GM12878 (cell line): ENCODE results near the gene CAMK2A. TPM values are rescaled to one million over a fixed set of nuclear protein-coding genes. Genes with fewer than 3 reads are reported as not detected.

Source experiments
- ATAC-seq: fragments of 200-7000 bp; cut with Tn5 transposase; 3 replicates; pipeline ENCODE4 v1.9.1; 2020; ENCODE audit warnings: mild to moderate bottlenecking, moderate library complexity
- BruUV-seq: library from RNA; stranded (reverse); fragments of 400-500 nt; replicated peaks from 2 replicates; lab custom pipeline; 2021; lab: Mats Ljungman, UMichigan
- CTCF ChIA-PET: fragments of 300-600 bp; sonication (Branson Sonifier 250); formaldehyde crosslinking; extraction: SDS; loops from one replicate; lab custom pipeline; 2021; ENCODE audit warnings: inconsistent platforms; lab: Yijun Ruan, JAX
- POLR2A ChIA-PET: fragments of 350-600 bp; formaldehyde crosslinking; extraction: SDS; loops from one replicate; lab custom pipeline; 2021; ENCODE audit warnings: inconsistent platforms; lab: Charles Lee
- RAD21 ChIA-PET: fragments of 300-600 bp; sonication (Branson Sonifier 250); formaldehyde crosslinking; loops from one replicate; lab custom pipeline; 2023; ENCODE audit warnings: antibody characterized with exemption; ENCODE audit not compliant: unreplicated experiment; lab: Charles Lee
- SMC1A ChIA-PET: fragments of 300-600 bp; sonication (Branson Sonifier 250); formaldehyde crosslinking; loops from one replicate; lab custom pipeline; 2023; ENCODE audit not compliant: unreplicated experiment, uncharacterized antibody; lab: Charles Lee
- DNase-seq: peaks from one replicate; pipeline ENCODE4 v3.0.0-alpha.2; 2011; ENCODE audit warnings: low read depth, low spot score
- FAIRE-seq: peaks from 3 replicates; lab custom pipeline; 2011; peaks lifted over from hg19 to GRCh38; lab: Jason Lieb, UNC
- H2AFZ ChIP-seq: 2 replicates; pipeline ENCODE4 v1.6.0; 2011; ENCODE audit warnings: low read depth, low read length, control low read depth; ENCODE audit not compliant: control insufficient read depth
- H3K27ac ChIP-seq: 2 replicates; pipeline ENCODE4 v1.5.1; 2011; ENCODE audit warnings: control low read depth; ENCODE audit not compliant: control insufficient read depth, insufficient read depth
- H3K27me3 ChIP-seq, 2 experiments: replicated peaks in 1 of 2; 2 replicates each; pipeline versions ENCODE4 v1.6.0 to v1.6.1; 2011; ENCODE audit warnings: low read length in 1 of 2; ENCODE audit not compliant: control insufficient read depth in 2 of 2, insufficient read depth in 2 of 2
- H3K36me3 ChIP-seq, 2 experiments: 2 replicates each; pipeline ENCODE4 v1.5.1; 2011; ENCODE audit warnings: low read length in 1 of 2; ENCODE audit not compliant: control insufficient read depth in 2 of 2, insufficient read depth in 2 of 2
- H3K4me1 ChIP-seq: 2 replicates; pipeline ENCODE4 v1.6.1; 2011; ENCODE audit warnings: mild to moderate bottlenecking, low read length, moderate library complexity, mixed read lengths; ENCODE audit not compliant: control insufficient read depth, insufficient read depth
- H3K4me2 ChIP-seq: 2 replicates; pipeline ENCODE4 v1.6.0; 2011; ENCODE audit warnings: control low read depth; ENCODE audit not compliant: control insufficient read depth, insufficient read depth
- H3K4me3 ChIP-seq: fragments of 200-600 bp; sonication (generic); 2 replicates; pipeline ENCODE4 v1.5.1; 2016
- H3K79me2 ChIP-seq: 2 replicates; pipeline ENCODE4 v1.6.0; 2011; ENCODE audit warnings: low read length; ENCODE audit not compliant: control insufficient read depth, insufficient read depth
- H3K9ac ChIP-seq: 2 replicates; pipeline ENCODE4 v1.8.0; 2011; ENCODE audit warnings: low read length, control low read depth, mixed read lengths; ENCODE audit not compliant: control insufficient read depth, insufficient read depth
- H3K9me3 ChIP-seq: replicated peaks from 3 replicates; pipeline ENCODE4 v1.5.1; 2011; ENCODE audit warnings: mild to moderate bottlenecking, low read length; ENCODE audit not compliant: control insufficient read depth, insufficient read depth
- H4K20me1 ChIP-seq: 2 replicates; pipeline ENCODE4 v1.6.0; 2011; ENCODE audit not compliant: control insufficient read depth, insufficient read depth
- CBX3 ChIP-seq: fragments of 200-600 bp; sonication (generic); IDR thresholded peaks from 2 replicates; pipeline ENCODE4 v1.6.1; 2016; ENCODE audit warnings: low read depth, borderline replicate concordance
- CEBPZ ChIP-seq: fragments of 150-350 bp; IDR thresholded peaks from 2 replicates; pipeline ENCODE4 v1.6.1; 2016; ENCODE audit warnings: low read depth, low read length
- MEF2A ChIP-seq: IDR thresholded peaks from 2 replicates; pipeline ENCODE4 v1.6.1; 2011; ENCODE audit warnings: low read depth, mild to moderate bottlenecking, low read length, moderate library complexity; ENCODE audit not compliant: insufficient read depth
- RAD51 ChIP-seq: fragments of 450-650 bp; IDR thresholded peaks from 2 replicates; pipeline ENCODE4 v1.6.1; 2016; ENCODE audit warnings: moderate library complexity, mild to moderate bottlenecking, inconsistent platforms
- SUPT20H ChIP-seq: IDR thresholded peaks from 2 replicates; pipeline ENCODE4 v1.6.1; 2011; ENCODE audit warnings: low read depth, mild to moderate bottlenecking, low read length, moderate library complexity, borderline replicate concordance; ENCODE audit not compliant: control insufficient read depth
- TBL1XR1 ChIP-seq: IDR thresholded peaks from 2 replicates; pipeline ENCODE4 v1.6.1; 2012; ENCODE audit warnings: low read depth, low read length, improper control_type of control experiment
- USF1 ChIP-seq: IDR thresholded peaks from 2 replicates; pipeline ENCODE4 v1.6.1; 2011; ENCODE audit warnings: borderline replicate concordance, low read depth, mild to moderate bottlenecking, moderate library complexity, mixed read lengths, low read length; ENCODE audit not compliant: insufficient read depth; ENCODE audit errors: extremely low read length
- ZNF592 ChIP-seq: fragments of 450-650 bp; IDR thresholded peaks from 2 replicates; pipeline ENCODE4 v1.6.1; 2017; ENCODE audit warnings: mild to moderate bottlenecking, moderate library complexity
- WGBS: methylation state at CpG from one replicate; pipeline ENCODE4 v1.1.6; 2016; ENCODE audit warnings: low lambda C conversion rate; ENCODE audit not compliant: insufficient replicate concordance, insufficient coverage; ENCODE audit errors: missing lambda C conversion rate; 5-methylcytosine and 5-hydroxymethylcytosine counted together
- in situ Hi-C: fragments of 300-500 bp; cut with MboI; formaldehyde crosslinking; loops from 9 replicates; pipeline ENCODE4 v1.14.3; 2018; ENCODE audit warnings: mixed read lengths
- intact Hi-C: fragments of 100-400 bp; cut with micrococcal nuclease; formaldehyde crosslinking; loops from one replicate; pipeline ENCODE4 v1.14.2; 2022; ENCODE audit not compliant: unreplicated experiment
- polyA plus RNA-seq, 11 experiments: library from polyadenylated mRNA; depleted of rRNA in 4 of 11; unstranded in 6 of 11; stranded (reverse) in 5 of 11; fragments of >200 nt; fragmentation: Nextera tagmentation in 4 of 11; fragmentation: Illumina TruSeq in 1 of 11; extraction: Ambion mirVana in 4 of 11; extraction: Trizol in 1 of 11; gene quantifications; 1 replicate in 1 of 11; 2 replicates in 10 of 11; pipeline versions ENCODE4 v1.2.1 to v1.2.3, GENCODE V29; 2011 to 2016; ENCODE audit warnings: inconsistent platforms in 2 of 11, missing spikeins in 2 of 11, low read depth in 1 of 11
- total RNA-seq, 4 experiments: library from RNA; depleted of rRNA in 3 of 4; stranded (reverse); fragments of >200 nt in 3 of 4; fragmentation: Illumina TruSeq in 1 of 4; extraction: Trizol in 1 of 4; gene quantifications; 2 replicates each; pipeline versions ENCODE4 v1.2.1 to v1.2.3, GENCODE V29; 2013 to 2021

Gene CAMK2A
- total and polyA plus RNA-seq, 10 of the 15 experiments (the other 5 are each of a cell fraction or from before 2014, with no cell fraction given): 0.11 TPM; not detected in 9

- 11% methylated on average over 10 of the region's 10 CpGs for WGBS
- ChIA-PET RAD21 (interaction anchor here (1.4 to 2.0 kb wide), 2 partner anchors 53 to 86 kb away, joined by 4 to 5 read pairs; no protein-coding TSS in a partner anchor), POLR2A (interaction anchor here (0.5 kb wide), 1 partner anchor 89 kb away, joined by 4 read pairs; no protein-coding TSS in a partner anchor), CTCF (interaction anchor here (0.7 to 4.7 kb wide), 9 partner anchors 21 to 364 kb away, joined by 3 to 30 read pairs (median 4); no protein-coding TSS in a partner anchor), SMC1A (interaction anchor here (0.5 to 1.2 kb wide), 6 partner anchors 19 to 363 kb away, joined by 3 to 6 read pairs (median 3); no protein-coding TSS in a partner anchor)
- H3K27me3 ChIP-seq: peaks cover 0 to 4% of the 10 kb centered on the region in 2 experiments; a peak in 3 of 4 replicates
- no peak for ATAC-seq
- no TSS peak for BruUV-seq
- H2AFZ ChIP-seq: no peak overlapping the region
- no peaks in the 10 kb centered on the region for H3K36me3 ChIP-seq
- no peaks in the 10 kb centered on the region for H4K20me1 ChIP-seq
- no peak for FAIRE-seq
- H3K27ac ChIP-seq: no peak overlapping the region
- no peak overlapping the region for H3K4me2 ChIP-seq
- in situ Hi-C loops: no loop called here
- DNase-seq: no peak
- no peak for TF ChIP-seq CBX3
- no peak for TF ChIP-seq ZNF592
- no peak for TF ChIP-seq CEBPZ
- no peak for TF ChIP-seq SUPT20H
- TF ChIP-seq MEF2A: no peak
- TF ChIP-seq RAD51: no peak
- no peak for TF ChIP-seq USF1
- TF ChIP-seq TBL1XR1: no peak
- no peak overlapping the region for H3K9ac ChIP-seq
- no peaks in the 10 kb centered on the region for H3K79me2 ChIP-seq
- H3K4me3 ChIP-seq: no peak overlapping the region
- H3K4me1 ChIP-seq: no peaks in the 10 kb centered on the region
- H3K9me3 ChIP-seq: no peaks in the 10 kb centered on the region
- intact Hi-C loops: loop anchor here (5.0 to 10.0 kb wide), 2 partner anchors 179 to 581 kb away; no protein-coding TSS in a partner anchor
Measured at GRCh38 chr5:150215979-150216944, 73.3 kb downstream of the CAMK2A start.
